B cell (primary cell): ENCODE results near the gene ABLIM1. TPM values are rescaled to one million over a fixed set of nuclear protein-coding genes. Genes with fewer than 3 reads are reported as not detected.

Source experiments
- ATAC-seq: fragments of 200-7000 bp; cut with Tn5 transposase; one replicate; pipeline ENCODE4 v1.10.0; 2021; ENCODE audit warnings: low read depth, mild to moderate bottlenecking, moderate number of reproducible peaks, moderate library complexity
- CTCF ChIA-PET: fragments of 350-600 bp; sonication (Branson Sonifier 250); formaldehyde crosslinking; loops from one replicate; lab custom pipeline; 2021; ENCODE audit warnings: antibody characterized with exemption, inconsistent platforms; lab: Charles Lee
- POLR2A ChIA-PET: fragments of 350-600 bp; sonication (Branson Sonifier 250); formaldehyde crosslinking; loops from one replicate; lab custom pipeline; 2021; ENCODE audit warnings: antibody characterized with exemption; lab: Charles Lee
- DNase-seq: peaks from one replicate; pipeline ENCODE4 v3.0.0; 2013
- H2AFZ ChIP-seq: 2 replicates; pipeline ENCODE4 v1.6.1; 2012; ENCODE audit warnings: mild to moderate bottlenecking, low read depth, low read length; ENCODE audit not compliant: insufficient read depth, poor library complexity, severe bottlenecking
- H3K27ac ChIP-seq, 2 donors: 1 replicate in 1 of 2; 2 replicates in 1 of 2; pipeline ENCODE4 v1.5.1; 2012 to 2013; ENCODE audit warnings: low read length in 2 of 2, mild to moderate bottlenecking in 2 of 2, moderate library complexity in 1 of 2
- H3K27me3 ChIP-seq, 4 experiments: fragments of 200-600 bp in 1 of 4; sonication (generic) in 1 of 4; replicated peaks in 1 of 4; 1 replicate in 2 of 4; 2 replicates in 2 of 4; pipeline versions ENCODE4 v1.6.1 to v1.7.0; 2013 to 2016; ENCODE audit warnings: low read length in 3 of 4, mild to moderate bottlenecking in 2 of 4, mixed read lengths in 1 of 4, moderate library complexity in 1 of 4; ENCODE audit not compliant: insufficient read depth in 4 of 4, control insufficient read depth in 3 of 4; ENCODE audit errors: control extremely low read depth in 1 of 4
- H3K36me3 ChIP-seq, 2 experiments: replicated peaks in 1 of 2; 1 replicate in 1 of 2; 2 replicates in 1 of 2; pipeline versions ENCODE4 v1.6.1 to v1.7.1; 2013; ENCODE audit warnings: low read length in 1 of 2; ENCODE audit not compliant: insufficient read depth in 2 of 2, control insufficient read depth in 1 of 2; ENCODE audit errors: control extremely low read depth in 1 of 2, extremely low read depth in 1 of 2
- H3K4me1 ChIP-seq, 2 donors: fragments of 200-600 bp in 1 of 2; sonication (generic) in 1 of 2; 1 replicate in 1 of 2; 2 replicates in 1 of 2; pipeline versions ENCODE4 v1.5.1 to v1.6.1; 2013 to 2017; ENCODE audit warnings: low read length in 2 of 2; ENCODE audit not compliant: control insufficient read depth in 2 of 2, insufficient read depth in 2 of 2
- H3K4me2 ChIP-seq: replicated peaks from 2 replicates; pipeline ENCODE3; 2012; ENCODE audit warnings: mild to moderate bottlenecking, low read depth, low read length; ENCODE audit not compliant: poor library complexity, severe bottlenecking
- H3K4me3 ChIP-seq, 5 experiments: fragments of 200-600 bp in 1 of 5; sonication (generic) in 1 of 5; 1 replicate in 3 of 5; 2 replicates in 2 of 5; pipeline versions ENCODE4 v1.5.1 to v1.7.0; 2011 to 2016; ENCODE audit warnings: low read length in 4 of 5, mild to moderate bottlenecking in 4 of 5, low read depth in 2 of 5, control low read depth in 1 of 5, moderate library complexity in 1 of 5; ENCODE audit not compliant: insufficient read depth in 1 of 5; ENCODE audit errors: control extremely low read depth in 1 of 5, extremely low read depth in 1 of 5
- H3K79me2 ChIP-seq: fragments of 200-600 bp; sonication (generic); one replicate; pipeline ENCODE4 v1.6.0; 2016; ENCODE audit warnings: low read length; ENCODE audit not compliant: control insufficient read depth, insufficient read depth
- H3K9ac ChIP-seq: fragments of 200-600 bp; sonication (generic); 2 replicates; pipeline ENCODE4 v1.6.1; 2017; ENCODE audit warnings: mild to moderate bottlenecking, low read length, moderate library complexity
- H3K9me3 ChIP-seq, 3 donors: one replicate each; pipeline versions ENCODE4 v1.6.1 to v1.7.1; 2013; ENCODE audit warnings: low read length in 2 of 3; ENCODE audit not compliant: control insufficient read depth in 2 of 3, insufficient read depth in 1 of 3; ENCODE audit errors: control extremely low read depth in 1 of 3
- H4K20me1 ChIP-seq: 2 replicates; pipeline ENCODE4 v1.6.0; 2012; ENCODE audit warnings: mild to moderate bottlenecking, low read length; ENCODE audit not compliant: insufficient read depth, control insufficient read depth, poor library complexity, severe bottlenecking
- H3K27ac Mint-ChIP-seq: one replicate; pipeline ENCODE4 v1.8.0; 2021; ENCODE audit warnings: mixed read lengths
- H3K27me3 Mint-ChIP-seq: one replicate; pipeline ENCODE4 v1.8.0; 2021; ENCODE audit warnings: mixed read lengths
- H3K4me1 Mint-ChIP-seq: one replicate; pipeline ENCODE4 v1.8.0; 2021; ENCODE audit warnings: mixed read lengths
- H3K4me3 Mint-ChIP-seq: one replicate; pipeline ENCODE4 v1.8.0; 2021; ENCODE audit warnings: mixed read lengths
- H3K9me3 Mint-ChIP-seq: one replicate; pipeline ENCODE4 v1.8.0; 2022; ENCODE audit warnings: mixed read lengths; ENCODE audit not compliant: insufficient read depth
- EZH2 ChIP-seq: IDR thresholded peaks from 2 replicates; pipeline ENCODE4 v1.6.1; 2012; ENCODE audit warnings: borderline replicate concordance, low read depth, mild to moderate bottlenecking, moderate library complexity, low read length; ENCODE audit not compliant: insufficient read depth, poor library complexity, severe bottlenecking
- WGBS: methylation state at CpG from one replicate; pipeline ENCODE4 v1.1.5; 2013; ENCODE audit warnings: missing lambda C conversion rate; ENCODE audit not compliant: insufficient coverage; 5-methylcytosine and 5-hydroxymethylcytosine counted together
- intact Hi-C: fragments of 100-400 bp; cut with micrococcal nuclease; formaldehyde crosslinking; loops from one replicate; pipeline ENCODE4 v1.10.0; 2022
- polyA plus RNA-seq: library from polyadenylated mRNA; depleted of rRNA; stranded (reverse); fragments of >200 nt; gene quantifications from 2 replicates; pipeline ENCODE4 v1.2.3, GENCODE V29; 2012
- total RNA-seq, 2 donors: library from RNA; stranded (reverse); fragments of 120-200 nt in 1 of 2; gene quantifications; 1 replicate in 1 of 2; 2 replicates in 1 of 2; pipeline versions ENCODE4 v1.2.3 to v1.2.4, GENCODE V29; 2013 to 2022
- TF ChIP-seq, protein P1 (sequence below): fragments of 200-600 bp; IDR thresholded peaks from one replicate; pipeline ENCODE4 v1.8.0; 2022; ENCODE audit warnings: antibody characterized with exemption, mild to moderate bottlenecking

Gene ABLIM1
- total and polyA plus RNA-seq, 2 donors (not counting 1 experiment from before 2014, with no cell fraction given), result 55.6 to 148 TPM

DNA sequence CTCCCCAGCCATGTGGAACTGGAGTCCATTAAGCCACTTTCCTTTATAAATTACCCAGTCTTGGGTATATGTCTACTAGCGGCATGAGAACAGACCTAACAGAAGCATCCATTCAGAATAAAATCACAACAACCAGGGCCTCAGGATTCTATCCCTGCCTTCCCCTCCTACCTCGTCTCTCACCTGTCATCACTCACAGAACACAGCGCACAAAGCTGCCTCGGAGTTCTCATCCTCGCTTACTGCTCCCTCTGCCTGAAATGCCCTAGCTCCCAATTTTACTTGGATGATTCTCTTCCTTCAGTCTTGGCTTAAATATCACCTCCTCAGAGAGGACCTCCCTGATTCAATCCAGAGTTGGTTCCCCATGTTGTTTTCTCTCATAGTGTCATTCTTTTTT lies 183.1 kb downstream of the ABLIM1 start:
- TF ChIP-seq, protein P1, sequence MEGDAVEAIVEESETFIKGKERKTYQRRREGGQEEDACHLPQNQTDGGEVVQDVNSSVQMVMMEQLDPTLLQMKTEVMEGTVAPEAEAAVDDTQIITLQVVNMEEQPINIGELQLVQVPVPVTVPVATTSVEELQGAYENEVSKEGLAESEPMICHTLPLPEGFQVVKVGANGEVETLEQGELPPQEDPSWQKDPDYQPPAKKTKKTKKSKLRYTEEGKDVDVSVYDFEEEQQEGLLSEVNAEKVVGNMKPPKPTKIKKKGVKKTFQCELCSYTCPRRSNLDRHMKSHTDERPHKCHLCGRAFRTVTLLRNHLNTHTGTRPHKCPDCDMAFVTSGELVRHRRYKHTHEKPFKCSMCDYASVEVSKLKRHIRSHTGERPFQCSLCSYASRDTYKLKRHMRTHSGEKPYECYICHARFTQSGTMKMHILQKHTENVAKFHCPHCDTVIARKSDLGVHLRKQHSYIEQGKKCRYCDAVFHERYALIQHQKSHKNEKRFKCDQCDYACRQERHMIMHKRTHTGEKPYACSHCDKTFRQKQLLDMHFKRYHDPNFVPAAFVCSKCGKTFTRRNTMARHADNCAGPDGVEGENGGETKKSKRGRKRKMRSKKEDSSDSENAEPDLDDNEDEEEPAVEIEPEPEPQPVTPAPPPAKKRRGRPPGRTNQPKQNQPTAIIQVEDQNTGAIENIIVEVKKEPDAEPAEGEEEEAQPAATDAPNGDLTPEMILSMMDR, result no peak
- TF ChIP-seq EZH2, result no peak
- ATAC-seq, result no peak

DNA sequence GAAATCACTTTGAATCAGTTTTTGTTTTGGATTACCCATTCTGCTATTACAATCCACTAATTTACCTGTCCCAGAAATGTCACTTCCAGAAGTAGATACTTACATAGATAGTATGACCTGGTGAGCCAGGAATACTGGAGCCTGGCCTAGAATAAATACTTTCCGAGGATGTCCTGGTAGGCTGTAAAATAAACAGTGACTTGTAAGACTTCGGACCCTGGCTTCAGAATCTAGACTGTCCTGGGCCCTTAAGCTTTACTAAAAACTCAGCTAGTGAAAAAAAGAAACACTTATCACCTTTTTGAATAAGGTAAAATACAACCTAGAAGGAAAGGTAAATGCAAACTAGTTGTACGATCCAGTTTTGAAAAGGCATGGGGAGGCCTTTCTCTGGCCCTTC lies 184.3 kb downstream of the ABLIM1 start:
- Histone ChIP-seq H3K27me3 (no peaks in the 10 kb centered on the region), H3K4me2 (no peak overlapping the region), H4K20me1 (peaks cover 15% of the 10 kb centered on the region), H3K9me3 (no peaks in the 10 kb centered on the region), H2AFZ (no peak overlapping the region), H3K36me3 (peaks cover 5 to 33% of the 10 kb centered on the region in 2 experiments), H3K79me2 (peaks cover 25% of the 10 kb centered on the region), H3K27ac (peak overlapping the region in 1 of 2 donors; percentile 13), H3K4me3 (no peak overlapping the region), H3K4me1 (peaks cover 0 to 4% of the 10 kb centered on the region in 2 donors), H3K9ac (no peak overlapping the region)
- peak overlapping the region; percentile 52 for H3K27ac Mint-ChIP-seq
- H3K9me3 Mint-ChIP-seq, result no peaks in the 10 kb centered on the region
- no peak for DNase-seq
- H3K4me1 Mint-ChIP-seq, result peaks cover 36% of the 10 kb centered on the region
- no peaks in the 10 kb centered on the region for H3K27me3 Mint-ChIP-seq
- intact Hi-C loops, result loop anchor here (5.0 kb wide), 1 partner anchor 654 kb away; no protein-coding TSS in a partner anchor
- WGBS, result 100% methylated on average over 1 of the region's 3 CpGs
- ATAC-seq, result no peak
- ChIA-PET CTCF (interaction anchor here (0.6 to 7.9 kb wide), 7 partner anchors 25 to 348 kb away, joined by 3 to 212 read pairs (median 4); partner anchors contain the start of gene FHIP2A), POLR2A (no interaction called here)
- no peak overlapping the region for H3K4me3 Mint-ChIP-seq
- TF ChIP-seq, protein P1, result no peak
- no peak for TF ChIP-seq EZH2

More for the DNA sequence above, 183.1 kb downstream of the ABLIM1 start:
- 97% methylated on average over 5 of the region's 5 CpGs for WGBS
- H3K36me3 ChIP-seq, result peaks cover 2 to 32% of the 10 kb centered on the region in 2 experiments
- Mint-ChIP-seq H3K4me3 (no peak overlapping the region), H3K27me3 (no peaks in the 10 kb centered on the region), H3K27ac (peak overlapping the region; percentile 75), H3K4me1 (peaks cover 38% of the 10 kb centered on the region), H3K9me3 (no peaks in the 10 kb centered on the region)
- DNase-seq, result no peak
- H3K4me3 ChIP-seq, result no peak overlapping the region
- H3K27ac ChIP-seq, result no peak overlapping the region
- peaks cover 20% of the 10 kb centered on the region for H4K20me1 ChIP-seq
- H3K79me2 ChIP-seq, result peaks cover 19% of the 10 kb centered on the region
- H2AFZ ChIP-seq, result no peak overlapping the region
- CTCF ChIA-PET, result interaction anchor here (1.0 kb wide), 1 partner anchor 51 kb away, joined by 3 read pairs; no protein-coding TSS in a partner anchor
- H3K27me3 ChIP-seq, result no peaks in the 10 kb centered on the region
- H3K9ac ChIP-seq, result no peak overlapping the region
- H3K4me1 ChIP-seq, result peaks cover 0 to 4% of the 10 kb centered on the region in 2 donors
- no peak overlapping the region for H3K4me2 ChIP-seq
- H3K9me3 ChIP-seq, result no peaks in the 10 kb centered on the region
- intact Hi-C loops, result loop anchor here (5.0 kb wide), 1 partner anchor 652 kb away; no protein-coding TSS in a partner anchor
- POLR2A ChIA-PET, result no interaction called here
